ENCODE results near the gene DHCR24. TPM values are rescaled to one million over a fixed set of nuclear protein-coding genes. Genes with fewer than 3 reads are reported as not detected.

The DHCR24 gene
- total and polyA plus RNA-seq, 2 of the 13 experiments (the other 11 are each of a cell fraction or from before 2014, with no cell fraction given): 374 to 448 TPM

GRCh38 chr1:54886724-54887664, at the start of gene DHCR24 (continued):
- TF ChIP-seq, protein P1, sequence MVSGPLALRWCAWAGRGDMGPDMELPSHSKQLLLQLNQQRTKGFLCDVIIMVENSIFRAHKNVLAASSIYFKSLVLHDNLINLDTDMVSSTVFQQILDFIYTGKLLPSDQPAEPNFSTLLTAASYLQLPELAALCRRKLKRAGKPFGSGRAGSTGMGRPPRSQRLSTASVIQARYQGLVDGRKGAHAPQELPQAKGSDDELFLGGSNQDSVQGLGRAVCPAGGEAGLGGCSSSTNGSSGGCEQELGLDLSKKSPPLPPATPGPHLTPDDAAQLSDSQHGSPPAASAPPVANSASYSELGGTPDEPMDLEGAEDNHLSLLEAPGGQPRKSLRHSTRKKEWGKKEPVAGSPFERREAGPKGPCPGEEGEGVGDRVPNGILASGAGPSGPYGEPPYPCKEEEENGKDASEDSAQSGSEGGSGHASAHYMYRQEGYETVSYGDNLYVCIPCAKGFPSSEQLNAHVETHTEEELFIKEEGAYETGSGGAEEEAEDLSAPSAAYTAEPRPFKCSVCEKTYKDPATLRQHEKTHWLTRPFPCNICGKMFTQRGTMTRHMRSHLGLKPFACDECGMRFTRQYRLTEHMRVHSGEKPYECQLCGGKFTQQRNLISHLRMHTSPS (CRISPR knock-in tag; IDR thresholded peaks at IDR 0.05; ENCODE audit: low read depth): no peak; the same call in 1 of the 2 replicates
- no peak; the same call in 1 of the 2 replicates for TF ChIP-seq ZNF691 (CRISPR knock-in tag; IDR thresholded peaks at IDR 0.05; ENCODE audit: borderline replicate concordance, low read depth)
- TF ChIP-seq RBM22 (optimal IDR thresholded peaks at IDR 0.05; ENCODE audit: low read length): no peak
- TF ChIP-seq, protein P2, sequence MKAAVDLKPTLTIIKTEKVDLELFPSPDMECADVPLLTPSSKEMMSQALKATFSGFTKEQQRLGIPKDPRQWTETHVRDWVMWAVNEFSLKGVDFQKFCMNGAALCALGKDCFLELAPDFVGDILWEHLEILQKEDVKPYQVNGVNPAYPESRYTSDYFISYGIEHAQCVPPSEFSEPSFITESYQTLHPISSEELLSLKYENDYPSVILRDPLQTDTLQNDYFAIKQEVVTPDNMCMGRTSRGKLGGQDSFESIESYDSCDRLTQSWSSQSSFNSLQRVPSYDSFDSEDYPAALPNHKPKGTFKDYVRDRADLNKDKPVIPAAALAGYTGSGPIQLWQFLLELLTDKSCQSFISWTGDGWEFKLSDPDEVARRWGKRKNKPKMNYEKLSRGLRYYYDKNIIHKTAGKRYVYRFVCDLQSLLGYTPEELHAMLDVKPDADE (CRISPR knock-in tag; IDR thresholded peaks at IDR 0.05): peak; percentile 82; the same call in 1 of the 2 replicates
- TF ChIP-seq GTF3A (CRISPR knock-in tag; conservative IDR thresholded peaks at IDR 0.05): no peak
- TF ChIP-seq HOXD1 (CRISPR knock-in tag; IDR thresholded peaks at IDR 0.05): peak; percentile 33; the same call in 1 of the 2 replicates
- no peak for TF ChIP-seq ZNF101 (CRISPR knock-in tag; IDR thresholded peaks at IDR 0.05; ENCODE audit: borderline replicate concordance, low read depth)
- TF ChIP-seq ZFP36L2 (CRISPR knock-in tag; IDR thresholded peaks at IDR 0.05): no peak; the same call in 1 of the 2 replicates
- TF ChIP-seq, protein P3, sequence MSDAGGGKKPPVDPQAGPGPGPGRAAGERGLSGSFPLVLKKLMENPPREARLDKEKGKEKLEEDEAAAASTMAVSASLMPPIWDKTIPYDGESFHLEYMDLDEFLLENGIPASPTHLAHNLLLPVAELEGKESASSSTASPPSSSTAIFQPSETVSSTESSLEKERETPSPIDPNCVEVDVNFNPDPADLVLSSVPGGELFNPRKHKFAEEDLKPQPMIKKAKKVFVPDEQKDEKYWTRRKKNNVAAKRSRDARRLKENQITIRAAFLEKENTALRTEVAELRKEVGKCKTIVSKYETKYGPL (CRISPR knock-in tag; IDR thresholded peaks at IDR 0.05): peak; percentile 58; the same call in 1 of the 2 replicates
- no peak for TF ChIP-seq RNF219 (CRISPR knock-in tag; IDR thresholded peaks at IDR 0.05)
- no peak for TF ChIP-seq MAF1 (CRISPR knock-in tag; IDR thresholded peaks at IDR 0.05; ENCODE audit: borderline replicate concordance)
- no peak for TF ChIP-seq ZNF720 (CRISPR knock-in tag; IDR thresholded peaks at IDR 0.05)
- no peak for TF ChIP-seq LCORL (IDR thresholded peaks at IDR 0.05)
- TF ChIP-seq LCORL (CRISPR knock-in tag; IDR thresholded peaks at IDR 0.05): peak; percentile 54; the same call in 1 of the 2 replicates
- TF ChIP-seq, protein P4, sequence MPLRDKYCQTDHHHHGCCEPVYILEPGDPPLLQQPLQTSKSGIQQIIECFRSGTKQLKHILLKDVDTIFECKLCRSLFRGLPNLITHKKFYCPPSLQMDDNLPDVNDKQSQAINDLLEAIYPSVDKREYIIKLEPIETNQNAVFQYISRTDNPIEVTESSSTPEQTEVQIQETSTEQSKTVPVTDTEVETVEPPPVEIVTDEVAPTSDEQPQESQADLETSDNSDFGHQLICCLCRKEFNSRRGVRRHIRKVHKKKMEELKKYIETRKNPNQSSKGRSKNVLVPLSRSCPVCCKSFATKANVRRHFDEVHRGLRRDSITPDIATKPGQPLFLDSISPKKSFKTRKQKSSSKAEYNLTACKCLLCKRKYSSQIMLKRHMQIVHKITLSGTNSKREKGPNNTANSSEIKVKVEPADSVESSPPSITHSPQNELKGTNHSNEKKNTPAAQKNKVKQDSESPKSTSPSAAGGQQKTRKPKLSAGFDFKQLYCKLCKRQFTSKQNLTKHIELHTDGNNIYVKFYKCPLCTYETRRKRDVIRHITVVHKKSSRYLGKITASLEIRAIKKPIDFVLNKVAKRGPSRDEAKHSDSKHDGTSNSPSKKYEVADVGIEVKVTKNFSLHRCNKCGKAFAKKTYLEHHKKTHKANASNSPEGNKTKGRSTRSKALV (CRISPR knock-in tag; IDR thresholded peaks at IDR 0.05): no peak
- no peak for TF ChIP-seq ZNF326 (CRISPR knock-in tag; IDR thresholded peaks at IDR 0.05; ENCODE audit: borderline replicate concordance)
- TF ChIP-seq FOXC1 (CRISPR knock-in tag; IDR thresholded peaks at IDR 0.05; ENCODE audit: borderline replicate concordance): peak; percentile 70; the same call in 1 of the 2 replicates

All from HepG2 (cell line).